NCI-H2029 treated with DMSO at 0.1 percent for 48 hours (cell line): ENCODE measurements around the gene TUBA1A.
"Not testable (repeated sequence)": the region's sequence is repeated elsewhere in the genome, so short reads cannot be mapped to it uniquely, and the experiment has no call there.

Experiments
- DNase-seq: peaks from one replicate; lab custom pipeline; 2025; lab: John Stamatoyannopoulos, UW

TUBA1A gene

GRCh38 chr12:49188916-49189367 is at the start of gene TUBA1A:
Gene TUBA1A, minus strand, starts transcription at chr12:49189080. Its CDS starts 101 bp downstream, at chr12:49188979.
- peak; percentile 98 for DNase-seq

- DNase-seq: no peak
These were observed 47.5 kb upstream of the TUBA1A start for GRCh38 chr12:49236423-49236822.

- DNase-seq: peak; percentile 65
These were observed 45.1 kb upstream of the TUBA1A start for GRCh38 chr12:49233842-49234526.

GRCh38 chr12:49232940-49233841 is 44.3 kb upstream of the TUBA1A start:
- peak; percentile 65 for DNase-seq

- DNase-seq: peak; percentile 38
These were observed 43.2 kb upstream of the TUBA1A start for GRCh38 chr12:49231878-49232655.

- no peak for DNase-seq
These were observed 41.9 kb upstream of the TUBA1A start for GRCh38 chr12:49230805-49231194.

- peak; percentile 84 for DNase-seq
These were observed 41.4 kb upstream of the TUBA1A start for GRCh38 chr12:49230176-49230804.

- DNase-seq: no peak
These were observed 39.8 kb upstream of the TUBA1A start for GRCh38 chr12:49228653-49229052.

GRCh38 chr12:49227713-49228112 is 38.8 kb upstream of the TUBA1A start:
- peak; percentile 23 for DNase-seq

GRCh38 chr12:49225576-49226166 is 36.8 kb upstream of the TUBA1A start:
- DNase-seq: no peak

GRCh38 chr12:49223590-49224369 is 34.9 kb upstream of the TUBA1A start:
- DNase-seq: no peak

GRCh38 chr12:49223122-49223521 is 34.2 kb upstream of the TUBA1A start:
- no peak for DNase-seq

- DNase-seq: no peak
These were observed 32.1 kb upstream of the TUBA1A start for GRCh38 chr12:49220972-49221371.

- no peak for DNase-seq
These were observed 30.6 kb upstream of the TUBA1A start for GRCh38 chr12:49219417-49220026.

GRCh38 chr12:49212572-49212971 is 23.7 kb upstream of the TUBA1A start:
- DNase-seq: no peak

GRCh38 chr12:49210703-49211102 is 21.8 kb upstream of the TUBA1A start:
- DNase-seq: not testable (repeated sequence)

GRCh38 chr12:49208676-49209075 is 19.8 kb upstream of the TUBA1A start:
- no peak for DNase-seq

- DNase-seq: no peak
These were observed 19.3 kb upstream of the TUBA1A start for GRCh38 chr12:49208146-49208545.

- no peak for DNase-seq
These were observed 17.5 kb upstream of the TUBA1A start for GRCh38 chr12:49206389-49206788.
